Activated CD4-positive, alpha-beta T cell treated with anti-CD3 and anti-CD28 coated beads, Interleukin-2, amount 50 U/mL, for 1 hour (primary cell): ENCODE results near the gene USP31.
"Not testable (repeated sequence)": the region's sequence is repeated elsewhere in the genome, so short reads cannot be mapped to it uniquely, and the experiment has no call there.

Experiments
- DNase-seq: peaks from one replicate; pipeline ENCODE4 v3.0.0-alpha.2; 2020

Gene USP31

DNA sequence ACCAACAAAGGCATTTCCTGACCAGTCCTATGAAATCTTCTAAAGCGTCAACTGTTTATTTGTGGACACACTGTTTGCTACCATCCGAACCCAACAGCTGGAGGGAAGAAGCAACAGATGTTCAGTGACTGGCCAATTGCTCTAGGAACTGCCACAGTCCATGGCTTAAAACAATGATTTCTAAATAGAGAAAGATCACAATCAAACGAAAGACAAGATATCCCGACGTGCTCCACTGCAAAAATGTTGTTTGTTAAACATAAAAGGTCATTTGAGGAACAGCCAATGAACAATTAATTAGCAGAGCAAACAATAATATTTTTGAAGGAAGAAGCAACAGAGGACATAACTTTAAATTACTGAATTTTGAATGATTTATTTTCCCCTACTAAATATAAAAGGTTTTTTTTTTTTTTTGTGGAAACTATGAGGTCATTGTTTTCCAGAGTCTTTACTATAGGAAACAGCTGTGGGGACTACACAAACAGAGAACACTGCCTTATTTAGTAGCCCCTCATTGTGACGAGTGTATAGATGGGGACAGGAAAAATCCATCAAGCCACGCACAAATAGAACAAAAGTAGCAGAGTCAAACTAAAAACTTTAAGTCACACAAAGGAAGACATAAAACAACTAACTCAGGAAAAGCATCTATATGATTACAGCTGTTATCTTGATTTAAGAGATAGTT lies 17.2 kb downstream of the USP31 start:
- no peak for DNase-seq

DNA sequence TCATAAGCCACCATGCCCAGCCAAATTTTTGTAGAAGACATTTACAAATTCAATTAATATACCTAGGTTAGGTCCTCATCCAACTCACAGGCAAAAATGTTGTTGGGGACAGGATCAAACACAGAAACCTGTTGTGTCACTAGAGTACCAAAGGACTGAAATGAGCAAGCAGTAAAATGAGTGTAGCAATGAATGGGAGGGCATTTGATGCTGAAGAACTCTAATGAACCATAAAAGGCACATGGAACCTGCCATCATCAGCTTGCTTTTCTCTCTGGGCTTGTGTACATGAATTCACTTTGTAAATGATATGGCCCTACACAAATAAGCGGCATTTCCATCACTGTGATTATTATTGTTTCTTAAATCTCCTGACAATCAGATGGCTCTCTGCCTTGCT lies 17.8 kb downstream of the USP31 start:
- DNase-seq: no peak

DNA sequence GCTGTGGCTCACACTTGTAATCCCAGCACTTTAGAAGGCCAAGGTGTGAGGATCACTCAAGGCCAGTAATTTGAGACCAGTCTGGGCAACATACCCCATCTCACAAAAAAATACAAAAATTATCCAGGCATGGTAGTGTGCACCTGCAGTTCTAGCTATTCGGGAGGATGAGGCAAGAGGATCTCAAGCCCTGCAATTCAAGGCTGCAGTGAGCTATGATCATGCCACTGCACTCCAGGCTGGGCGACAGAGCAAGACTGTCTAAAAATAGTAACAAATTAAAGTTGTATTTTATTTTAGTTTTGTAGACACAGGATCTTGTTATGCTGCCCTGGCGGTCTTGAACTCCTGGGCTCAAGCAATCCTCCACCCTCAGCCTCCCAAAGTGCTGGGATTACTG lies 18.2 kb downstream of the USP31 start:
- no peak for DNase-seq

DNA sequence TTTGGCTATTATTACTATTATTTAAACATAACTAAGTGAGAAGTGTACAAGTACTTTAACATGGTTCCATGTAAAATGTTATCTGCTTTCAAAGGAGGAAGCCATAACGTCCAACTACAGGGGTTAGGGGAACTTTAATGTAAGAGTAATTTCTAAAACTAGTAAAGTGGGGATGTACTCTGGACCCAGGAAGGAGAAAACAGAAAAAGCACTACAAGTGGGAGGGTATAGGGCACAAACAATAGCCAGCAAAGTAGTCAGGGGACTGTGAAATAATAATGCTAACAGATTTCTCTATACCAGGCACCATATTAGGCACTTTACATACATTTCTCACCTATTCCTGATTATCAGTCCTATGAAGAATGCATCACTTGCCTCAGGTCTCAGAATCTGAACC lies 19.6 kb downstream of the USP31 start:
- DNase-seq: no peak

DNA sequence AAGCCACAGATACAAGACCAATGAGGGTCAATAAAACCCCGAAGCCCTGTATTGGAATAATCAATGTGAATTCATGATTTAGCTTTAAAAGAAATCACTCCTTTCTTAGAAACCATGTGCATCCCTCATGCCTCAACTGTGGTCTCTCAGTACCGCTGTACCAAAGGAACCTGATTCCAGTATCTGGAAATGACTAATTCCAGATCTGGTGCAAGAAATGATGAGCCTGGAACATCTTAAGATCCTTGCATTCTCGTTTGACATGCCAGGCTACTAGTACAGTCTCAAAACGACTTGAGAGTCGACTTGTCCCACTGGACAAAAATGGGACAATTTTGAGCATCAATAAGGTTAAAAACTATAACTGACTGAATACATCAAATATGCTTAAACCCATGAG lies 21.2 kb downstream of the USP31 start:
- DNase-seq: no peak

DNA sequence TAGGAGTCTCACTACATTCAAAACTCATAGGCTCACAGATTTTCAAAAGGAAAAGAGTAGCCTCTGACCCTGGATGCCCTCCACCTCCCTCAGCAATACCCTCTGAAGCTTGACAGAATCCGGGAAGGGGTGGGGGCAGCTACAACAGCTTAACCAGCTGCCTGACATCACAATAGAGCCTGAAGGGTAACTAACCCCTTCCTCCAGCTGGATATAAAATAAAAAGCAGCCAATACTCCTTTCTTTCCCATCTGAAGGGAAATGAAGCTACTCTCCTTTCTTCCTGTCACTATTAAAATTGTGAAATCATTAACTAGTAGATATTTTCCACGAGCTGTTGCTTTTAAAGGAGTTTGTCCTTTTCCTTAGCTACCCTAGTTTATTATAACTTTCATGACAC lies 24.0 kb downstream of the USP31 start:
- DNase-seq: no peak

DNA sequence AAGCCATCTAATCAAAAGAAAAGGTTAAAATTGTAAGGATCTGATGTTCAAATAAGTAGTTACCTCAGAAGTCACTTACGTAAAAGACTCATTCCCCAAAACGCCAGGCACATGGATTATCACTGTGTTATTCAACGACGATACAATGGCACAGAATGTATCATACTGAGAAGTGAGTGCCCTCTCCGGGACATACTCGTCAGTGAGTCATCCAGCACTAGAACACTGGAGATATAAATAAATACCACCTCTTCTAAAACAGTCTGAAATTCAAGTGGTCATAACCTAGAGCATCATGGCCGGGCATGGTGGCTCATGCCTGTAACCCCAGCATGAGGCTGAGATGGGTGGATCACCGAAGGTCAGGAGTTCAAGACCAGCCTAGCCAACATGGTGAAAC lies 24.9 kb downstream of the USP31 start:
- no peak for DNase-seq

DNA sequence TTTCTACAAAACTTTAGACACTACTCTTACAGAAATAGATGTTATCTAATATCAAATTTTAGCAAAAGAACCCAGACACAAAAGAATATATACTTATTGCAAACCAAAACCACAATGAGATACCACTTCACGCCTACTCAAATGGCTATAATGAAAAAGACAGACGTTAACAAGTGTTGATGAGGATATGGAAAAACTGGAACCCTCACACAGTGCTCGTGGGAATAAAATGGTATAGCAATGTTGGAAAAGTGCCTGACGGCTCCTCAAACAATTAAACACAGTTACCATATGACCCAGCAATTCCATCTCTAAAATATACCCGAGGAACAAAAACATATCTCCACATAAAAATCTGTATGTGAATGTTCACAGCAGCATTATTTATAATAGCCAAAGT lies 27.1 kb downstream of the USP31 start:
- no peak for DNase-seq

DNA sequence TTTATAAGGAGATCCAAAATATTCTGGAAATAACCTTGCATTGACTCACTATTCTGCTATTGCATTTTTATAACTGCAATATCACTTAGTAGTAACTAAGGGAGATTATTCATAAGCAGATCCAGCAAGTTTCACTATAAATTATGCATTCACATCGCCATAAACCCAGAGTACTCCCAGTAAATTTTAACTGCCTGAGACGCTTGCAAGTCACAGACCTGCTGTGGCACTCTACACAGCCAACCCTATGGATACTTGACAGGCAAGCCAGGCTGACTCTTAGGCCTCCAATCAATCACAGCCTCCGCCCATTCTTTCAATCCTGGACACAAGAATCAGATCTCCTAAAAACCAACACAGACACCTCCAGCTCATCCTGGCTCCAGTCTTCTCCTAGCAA lies 28.2 kb downstream of the USP31 start:
- DNase-seq: no peak

DNA sequence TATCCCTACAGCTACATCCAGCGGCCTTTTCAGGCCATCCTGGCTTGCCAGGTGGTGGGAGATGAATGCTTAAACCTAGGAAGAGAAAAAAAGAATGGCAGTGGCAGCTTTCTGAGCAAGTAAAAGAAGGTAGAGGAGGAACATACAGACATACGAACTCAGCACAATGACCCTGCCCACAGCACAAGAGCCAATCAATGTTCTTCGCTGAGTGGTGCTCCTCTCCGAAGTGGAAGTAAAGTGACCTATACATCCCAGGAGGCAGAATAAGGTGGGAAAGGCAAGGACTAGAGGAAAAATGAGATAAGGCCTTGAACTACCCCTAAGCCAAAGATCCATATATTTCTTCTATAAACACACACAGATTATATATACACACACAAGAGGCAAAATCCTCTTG lies 28.7 kb downstream of the USP31 start:
- no peak for DNase-seq

DNA sequence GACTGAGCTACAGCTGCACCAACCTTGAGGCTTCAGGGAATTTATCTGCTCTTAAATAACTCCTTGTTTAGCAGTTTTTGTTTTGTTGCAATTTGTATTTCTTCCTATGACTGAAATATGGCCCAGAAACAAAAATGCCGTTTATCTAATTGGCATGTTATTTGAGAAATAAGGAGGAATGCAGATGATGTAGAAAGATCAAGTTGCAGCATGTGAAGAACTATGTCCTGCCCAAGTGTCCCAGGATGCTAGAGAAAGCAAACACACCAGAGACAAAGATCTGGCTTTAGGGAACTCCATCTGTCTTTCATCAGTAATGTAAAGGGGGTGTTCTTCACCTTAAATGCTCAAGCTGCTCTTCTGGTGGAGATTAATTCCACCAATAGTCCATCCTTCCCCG lies 29.7 kb downstream of the USP31 start:
- no peak for DNase-seq

DNA sequence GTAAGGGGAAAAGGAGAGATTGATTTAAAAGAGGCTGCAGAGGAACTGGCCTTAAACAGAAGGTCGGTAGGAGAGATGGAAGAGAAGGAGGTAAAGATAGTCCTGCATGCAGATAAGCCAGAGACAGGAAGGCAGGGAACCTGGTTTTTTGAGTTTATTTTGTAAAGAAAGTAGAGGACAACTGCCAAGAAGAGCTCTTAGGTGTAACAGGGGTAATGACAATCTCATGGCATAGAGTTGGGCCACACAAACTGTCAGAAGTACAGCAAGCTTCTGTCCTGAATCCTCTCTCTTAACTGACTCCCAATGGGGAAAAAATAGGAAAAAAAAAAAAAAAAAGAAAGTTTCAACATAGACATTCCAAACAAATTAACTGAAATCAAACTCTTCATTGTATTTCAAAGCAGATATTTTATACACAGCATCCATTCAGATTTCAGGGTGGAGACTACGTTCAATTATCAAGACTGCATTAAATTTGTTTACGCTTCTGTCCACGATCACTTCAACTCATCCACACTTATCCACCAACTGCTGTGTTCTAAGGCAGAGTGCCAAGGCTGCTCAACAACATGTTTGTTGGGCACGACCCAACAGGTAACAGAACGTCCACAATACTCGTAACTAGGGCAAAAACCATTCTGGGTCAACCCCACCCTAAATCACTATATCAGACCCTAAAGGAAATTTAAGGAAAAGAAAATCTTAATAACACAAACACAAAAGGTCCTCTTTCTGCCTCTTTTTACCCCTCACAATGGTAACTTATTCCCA lies 34.9 kb downstream of the USP31 start:
- no peak for DNase-seq

DNA sequence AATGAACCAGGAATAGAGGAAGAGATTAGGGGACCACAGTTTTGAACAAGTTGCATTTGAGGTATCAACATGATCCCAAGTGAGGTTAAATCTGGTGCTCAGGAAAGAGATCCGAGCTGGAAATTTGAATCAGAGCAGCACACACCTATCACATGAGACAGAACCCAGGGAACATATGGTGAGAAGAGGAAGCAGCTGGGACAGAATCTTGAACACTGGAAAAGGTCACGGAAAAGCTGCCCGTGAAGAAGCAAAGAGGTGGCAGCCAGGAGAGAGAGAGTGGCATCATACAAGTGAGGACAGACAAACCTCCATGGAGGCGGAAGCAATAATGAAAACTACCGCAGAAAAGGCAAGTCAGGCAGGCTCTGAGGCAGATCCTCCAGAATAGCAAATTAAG lies 36.1 kb downstream of the USP31 start:
- DNase-seq: no peak

DNA sequence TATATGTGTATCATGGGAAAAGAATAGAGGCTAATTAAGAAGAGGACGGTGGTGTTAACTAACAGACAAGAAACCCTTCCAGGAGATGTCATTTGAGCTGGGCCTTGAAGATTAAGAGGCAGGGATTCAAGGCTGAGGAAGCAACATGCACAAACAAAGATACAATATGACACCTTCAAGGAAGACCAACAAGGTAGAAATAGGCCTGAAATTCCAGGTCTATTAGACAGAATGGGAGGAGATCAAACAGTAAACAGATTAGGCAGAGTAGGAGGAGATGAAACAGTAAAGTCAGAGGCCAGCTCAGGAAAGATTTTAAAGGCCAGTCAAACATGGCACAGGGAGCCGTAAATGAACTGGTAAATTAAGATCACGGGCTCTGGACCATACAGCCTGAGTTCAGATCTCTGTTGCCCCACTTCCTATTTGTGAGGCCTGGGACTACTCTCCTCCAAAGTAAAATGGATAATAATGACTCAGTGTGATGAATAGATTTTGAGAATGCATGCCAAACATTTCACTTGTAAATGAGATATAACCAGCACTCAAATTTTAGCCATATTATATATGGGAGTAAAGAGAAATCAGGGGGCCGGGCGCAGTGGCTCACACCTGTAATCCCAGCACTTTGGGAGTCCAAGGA lies 38.9 kb downstream of the USP31 start:
- DNase-seq: no peak

DNA sequence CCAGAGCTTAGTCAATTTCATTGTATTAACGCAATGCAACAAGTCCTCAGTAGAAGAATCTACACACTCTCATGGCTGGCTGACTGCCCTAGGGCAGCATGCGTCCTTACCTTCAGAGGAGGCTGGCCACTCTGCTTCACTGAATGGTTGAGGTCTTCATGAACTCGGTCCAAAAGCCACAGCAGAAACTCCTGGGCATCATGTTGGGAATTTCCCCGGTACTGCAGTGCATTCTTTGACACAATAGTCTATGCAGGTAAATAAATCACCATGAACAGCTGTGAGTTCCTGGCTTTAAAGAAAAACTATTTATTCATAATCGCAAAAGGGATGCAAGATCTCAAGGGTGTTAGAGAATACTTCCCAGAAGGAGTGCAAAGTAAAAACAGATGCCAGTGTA lies 41.3 kb downstream of the USP31 start:
- DNase-seq: no peak

DNA sequence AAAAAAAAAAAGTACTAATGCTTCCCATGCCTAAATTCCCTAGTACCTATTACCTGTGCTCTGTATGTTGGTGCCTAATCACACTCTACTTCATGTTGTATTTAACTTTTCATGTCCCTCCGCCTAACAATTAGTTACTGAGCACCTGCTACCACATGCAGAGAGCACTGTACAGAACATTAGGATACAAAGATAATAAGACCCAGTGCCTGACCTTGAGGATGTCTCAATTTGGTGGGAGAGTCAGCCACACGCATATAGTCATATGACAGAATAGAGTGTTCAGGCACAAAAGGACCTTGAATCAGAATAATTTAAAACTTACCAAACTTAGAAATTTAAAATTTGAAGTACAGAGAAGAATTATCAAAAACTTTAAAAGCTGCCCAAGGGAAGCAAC lies 42.1 kb downstream of the USP31 start:
- DNase-seq: no peak

DNA sequence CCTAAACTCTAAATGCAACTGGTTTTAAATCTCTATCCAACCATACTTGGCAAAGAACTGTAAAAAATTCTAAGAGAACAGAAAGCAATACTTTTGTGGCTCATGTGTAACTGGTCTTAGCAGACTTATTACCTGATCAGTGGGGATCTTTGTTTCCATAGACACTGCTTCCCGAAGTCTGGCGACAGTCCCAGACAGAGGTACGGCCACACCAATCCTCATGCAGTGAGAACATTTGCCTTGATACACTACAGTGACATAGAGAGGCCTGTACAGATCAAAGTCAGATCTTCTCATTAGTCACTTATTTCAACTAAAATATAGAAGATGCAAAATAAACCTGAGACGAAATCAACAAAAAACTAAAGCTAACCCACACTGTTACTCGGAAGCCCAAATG lies 43.9 kb downstream of the USP31 start:
- DNase-seq: no peak

DNA sequence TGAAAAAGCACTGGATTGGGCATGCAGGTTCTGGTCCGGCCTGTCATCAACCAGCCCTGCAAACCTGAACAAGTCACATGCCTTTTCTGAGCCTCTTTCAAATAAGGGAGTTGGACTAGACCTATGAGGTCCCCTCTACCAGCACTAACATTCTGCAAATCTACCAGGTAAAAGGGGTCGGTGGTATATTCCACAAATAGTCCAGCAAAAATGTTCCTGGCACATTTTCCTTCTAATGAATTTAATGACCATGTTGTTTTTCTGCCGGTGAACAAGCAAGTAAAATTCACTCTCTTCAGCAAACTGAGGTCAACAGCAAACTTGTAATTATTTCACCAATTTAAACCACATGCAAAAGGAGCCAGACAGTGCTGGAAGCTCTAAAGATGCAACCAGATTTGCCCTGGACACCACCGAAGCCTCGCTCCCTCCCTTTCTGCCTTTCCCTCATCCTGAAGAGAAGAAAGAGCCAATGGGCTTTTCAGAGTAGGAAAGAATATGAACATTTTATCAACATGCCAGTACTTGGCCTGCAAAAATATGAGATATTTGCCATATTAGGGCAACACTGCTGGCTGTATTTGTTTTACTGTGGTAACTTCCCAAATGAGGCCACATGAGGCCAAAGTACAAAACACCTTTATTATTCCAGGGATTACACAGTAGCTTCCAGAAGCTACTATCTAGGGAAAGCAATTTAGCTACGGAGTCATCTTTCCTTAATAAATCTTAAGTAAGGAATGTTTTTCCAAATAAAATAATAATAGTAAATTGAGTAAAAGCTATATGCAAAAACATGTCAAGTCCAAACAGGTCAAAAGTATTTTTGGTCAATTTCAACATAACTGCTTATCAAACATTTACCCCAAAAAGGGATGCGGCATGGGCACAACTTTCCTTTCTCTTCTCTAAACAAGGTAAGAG lies 45.0 kb downstream of the USP31 start:
- no peak for DNase-seq

DNA sequence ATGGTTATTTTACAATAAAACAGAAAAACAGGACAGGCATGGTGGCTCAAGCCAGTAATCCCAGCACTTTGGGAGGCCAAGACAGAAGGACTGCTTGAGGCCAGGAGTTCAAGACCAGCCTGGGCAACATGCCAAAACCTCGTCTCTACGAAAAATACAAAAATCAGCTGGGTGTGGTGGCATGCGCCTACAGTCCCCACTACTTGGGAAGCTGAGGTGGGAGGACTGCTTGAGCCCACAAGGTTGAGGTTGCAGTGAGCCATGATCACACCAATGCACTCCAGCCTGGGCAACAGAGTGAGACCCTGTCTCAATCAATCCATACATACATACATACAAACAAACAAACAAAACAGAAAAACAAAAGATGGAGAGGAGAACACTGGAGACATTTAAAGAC lies 45.6 kb downstream of the USP31 start:
- DNase-seq: no peak

DNA sequence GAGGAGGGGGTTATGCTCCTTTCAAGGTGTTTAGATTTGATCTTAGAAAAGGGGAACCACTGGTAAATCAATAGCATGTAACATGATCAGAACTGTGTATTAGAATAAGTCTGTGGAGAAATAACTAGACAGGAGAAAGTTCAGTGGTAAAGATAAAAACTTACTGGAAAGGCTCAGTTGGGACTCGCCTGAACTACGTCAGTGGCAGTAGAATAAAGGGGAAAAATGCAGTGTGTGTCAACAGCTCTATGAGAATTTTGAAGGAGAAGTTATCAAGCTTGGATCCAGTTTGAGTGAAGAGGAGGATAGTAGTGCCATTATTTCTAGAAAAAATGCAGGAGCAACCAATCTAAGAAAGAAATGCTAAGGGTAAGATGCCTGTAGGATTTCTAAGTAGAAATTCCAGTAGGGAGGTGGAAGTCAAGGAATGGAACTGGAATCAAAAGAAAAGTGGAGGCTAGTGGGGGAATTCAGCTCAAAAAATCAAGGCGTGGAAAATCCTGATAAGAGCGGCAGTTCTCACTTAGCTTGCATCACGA lies 48.2 kb downstream of the USP31 start:
- DNase-seq: no peak

DNA sequence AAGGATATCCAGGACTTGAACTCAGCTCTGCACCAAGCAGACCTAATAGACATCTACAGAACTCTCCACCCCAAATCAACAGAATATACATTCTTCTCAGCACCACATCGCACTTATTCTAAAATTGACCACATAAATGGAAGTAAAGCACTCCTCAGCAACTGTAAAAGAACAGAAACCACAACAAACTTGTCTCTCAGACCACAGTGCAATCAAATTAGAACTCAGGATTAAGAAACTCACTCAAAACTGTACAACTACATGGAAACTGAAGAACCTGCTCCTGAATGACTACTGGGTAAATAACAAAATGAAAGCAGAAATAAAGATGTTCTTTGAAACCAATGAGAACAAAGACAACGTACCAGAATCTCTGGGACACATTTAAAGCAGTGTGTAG lies 52.8 kb downstream of the USP31 start:
- not testable (repeated sequence) for DNase-seq

DNA sequence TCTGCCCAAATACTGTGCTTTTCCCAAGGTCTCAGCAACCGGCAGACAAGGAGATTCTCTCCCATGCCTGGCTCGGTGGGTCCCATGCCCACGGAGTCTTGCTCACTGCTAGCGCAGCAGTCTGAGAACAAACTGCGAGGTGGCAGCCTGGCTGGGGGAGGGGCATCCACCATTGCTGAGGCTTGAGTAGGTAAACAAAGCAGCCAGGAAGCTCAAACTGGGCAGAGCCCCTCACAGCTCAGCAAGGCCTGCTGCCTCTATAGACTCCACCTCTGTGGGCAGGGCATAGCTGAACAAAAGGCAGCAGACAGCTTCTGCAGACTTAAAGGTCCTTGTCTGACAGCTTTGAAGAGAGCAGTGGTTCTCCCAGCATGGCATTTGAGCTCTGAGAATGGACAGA lies 55.1 kb downstream of the USP31 start:
- not testable (repeated sequence) for DNase-seq

DNA sequence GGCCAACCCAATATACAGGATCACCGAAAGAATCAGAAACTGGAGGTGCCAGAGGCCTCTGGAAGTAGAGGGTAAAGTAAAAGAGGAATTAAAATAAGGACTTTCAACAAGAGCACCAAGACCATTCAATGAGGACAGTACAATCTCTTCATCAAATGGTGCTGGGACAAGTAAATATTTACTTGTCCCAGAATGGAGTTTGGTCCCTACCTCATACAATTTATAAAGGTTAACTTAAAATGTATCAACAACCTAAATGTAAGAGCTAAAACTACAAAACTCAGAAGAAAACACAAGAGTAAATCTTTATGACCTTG lies 56.5 kb downstream of the USP31 start:
- DNase-seq: no peak
